Calu3 (cell line): ENCODE measurements around the gene PAPLN. TPM values are rescaled to one million over a fixed set of nuclear protein-coding genes. Genes with fewer than 3 reads are reported as not detected.

Experiments
- BruUV-seq: library from RNA; stranded (reverse); fragments of 400-500 nt; replicated peaks from 2 replicates; lab custom pipeline; 2021; lab: Mats Ljungman, UMichigan
- CTCF ChIA-PET: fragments of 300-600 bp; sonication (Branson Sonifier 250); formaldehyde crosslinking; loops from one replicate; lab custom pipeline; 2022; ENCODE audit warnings: antibody characterized with exemption; lab: Charles Lee
- DNase-seq: peaks from one replicate; pipeline ENCODE4 v3.0.0; 2022
- H3K27ac Mint-ChIP-seq: one replicate; pipeline ENCODE4 v1.8.0; 2022; ENCODE audit warnings: mixed read lengths; ENCODE audit not compliant: unreplicated experiment
- H3K27me3 Mint-ChIP-seq: one replicate; pipeline ENCODE4 v1.8.0; 2022; ENCODE audit warnings: mixed read lengths; ENCODE audit not compliant: unreplicated experiment
- H3K36me3 Mint-ChIP-seq: one replicate; pipeline ENCODE4 v1.8.0; 2022; ENCODE audit warnings: mild to moderate bottlenecking, moderate library complexity, mixed read lengths; ENCODE audit not compliant: insufficient read depth, unreplicated experiment
- H3K4me1 Mint-ChIP-seq: one replicate; pipeline ENCODE4 v1.8.0; 2022; ENCODE audit warnings: mild to moderate bottlenecking, low read depth, mixed read lengths; ENCODE audit not compliant: unreplicated experiment
- H3K4me3 Mint-ChIP-seq: one replicate; pipeline ENCODE4 v1.8.0; 2022; ENCODE audit warnings: mild to moderate bottlenecking, low read depth, moderate library complexity, mixed read lengths; ENCODE audit not compliant: unreplicated experiment
- H3K9me3 Mint-ChIP-seq: one replicate; pipeline ENCODE4 v1.8.0; 2022; ENCODE audit warnings: low read depth, mixed read lengths; ENCODE audit not compliant: unreplicated experiment
- intact Hi-C: fragments of 100-400 bp; cut with micrococcal nuclease; formaldehyde crosslinking; loops from one replicate; pipeline ENCODE4 v1.10.0; 2022; ENCODE audit not compliant: unreplicated experiment
- total RNA-seq: library from RNA; stranded (reverse); gene quantifications from 2 replicates; pipeline ENCODE4 v1.2.3, GENCODE V29; 2022
- TF ChIP-seq, protein P1 (sequence below): fragments of 200-600 bp; IDR thresholded peaks from one replicate; pipeline ENCODE4 v1.8.0; 2022; ENCODE audit warnings: antibody characterized with exemption; ENCODE audit not compliant: unreplicated experiment

The PAPLN gene
- total RNA-seq, 1 experiment from 2014 or later: 0.17 TPM

DNA sequence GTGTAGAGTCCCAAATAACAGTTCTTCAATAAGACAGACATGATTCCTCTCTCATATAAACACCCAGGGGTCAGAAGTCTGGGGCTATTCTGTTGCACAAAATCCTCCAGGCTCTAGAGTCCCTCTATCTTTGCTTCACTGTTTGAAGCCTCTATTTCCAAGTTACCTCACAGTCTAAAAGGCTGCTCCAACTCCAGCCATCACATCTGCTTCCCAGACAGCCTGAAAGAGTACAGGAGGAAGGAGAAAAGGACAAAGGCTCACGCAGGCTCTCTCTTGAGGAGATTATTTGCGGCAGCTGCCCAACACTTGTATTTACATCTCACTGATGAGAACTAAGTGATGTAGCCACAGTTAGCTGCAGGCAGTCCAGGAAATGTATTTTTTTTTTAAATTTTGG is 6.4 kb downstream of the PAPLN start:
- peaks cover 46% of the 10 kb centered on the region for H3K27me3 Mint-ChIP-seq
- CTCF ChIA-PET: interaction anchor here (0.6 kb wide), 1 partner anchor 14 kb away, joined by 4 read pairs; no protein-coding TSS in a partner anchor
- BruUV-seq: no TSS peak

DNA sequence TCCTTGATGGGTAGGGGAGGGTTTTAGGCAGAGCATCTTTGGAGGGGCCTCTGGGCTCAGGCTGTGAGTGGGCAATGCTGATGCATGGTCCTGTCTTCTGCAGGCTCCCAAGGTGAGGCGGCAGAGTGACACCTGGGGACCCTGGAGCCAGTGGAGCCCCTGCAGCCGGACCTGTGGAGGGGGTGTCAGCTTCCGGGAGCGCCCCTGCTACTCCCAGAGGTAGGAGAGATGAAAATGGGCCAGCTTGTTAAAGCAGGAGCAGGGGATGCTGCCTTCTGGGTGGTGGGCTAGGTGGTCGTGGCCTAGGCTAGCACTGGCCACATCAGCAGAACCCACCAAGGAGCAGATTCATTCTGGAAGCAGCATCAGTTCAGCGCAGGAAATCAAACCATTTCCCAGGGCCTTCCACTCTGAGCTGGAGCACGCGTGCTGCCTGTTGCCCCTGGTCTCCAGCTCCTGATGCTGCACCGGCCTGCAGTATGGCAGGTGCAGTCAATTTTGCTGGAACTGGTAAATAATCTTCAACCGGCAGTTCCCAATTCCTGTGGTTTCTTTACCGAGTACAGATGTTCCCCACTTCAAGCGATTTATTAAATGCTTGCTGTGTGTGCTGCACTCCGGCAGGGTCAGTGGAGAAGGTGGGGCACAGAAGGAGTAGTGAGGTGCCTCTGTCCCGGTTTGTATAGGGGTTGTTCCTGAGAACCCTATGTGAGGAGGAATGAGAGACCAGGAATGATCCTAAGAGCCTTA is 7.4 kb downstream of the PAPLN start:
- DNase-seq: no peak
- intact Hi-C loops: no loop called here
- no peaks in the 10 kb centered on the region for H3K36me3 Mint-ChIP-seq
- BruUV-seq: no TSS peak
- H3K27me3 Mint-ChIP-seq: peaks cover 36% of the 10 kb centered on the region
- no peak overlapping the region for H3K4me3 Mint-ChIP-seq
- CTCF ChIA-PET: interaction anchor here (0.6 kb wide), 1 partner anchor 13 kb away, joined by 4 read pairs; no protein-coding TSS in a partner anchor
- no peak overlapping the region for H3K27ac Mint-ChIP-seq
- H3K4me1 Mint-ChIP-seq: peaks cover under 1% of the 10 kb centered on the region
- TF ChIP-seq, protein P1, sequence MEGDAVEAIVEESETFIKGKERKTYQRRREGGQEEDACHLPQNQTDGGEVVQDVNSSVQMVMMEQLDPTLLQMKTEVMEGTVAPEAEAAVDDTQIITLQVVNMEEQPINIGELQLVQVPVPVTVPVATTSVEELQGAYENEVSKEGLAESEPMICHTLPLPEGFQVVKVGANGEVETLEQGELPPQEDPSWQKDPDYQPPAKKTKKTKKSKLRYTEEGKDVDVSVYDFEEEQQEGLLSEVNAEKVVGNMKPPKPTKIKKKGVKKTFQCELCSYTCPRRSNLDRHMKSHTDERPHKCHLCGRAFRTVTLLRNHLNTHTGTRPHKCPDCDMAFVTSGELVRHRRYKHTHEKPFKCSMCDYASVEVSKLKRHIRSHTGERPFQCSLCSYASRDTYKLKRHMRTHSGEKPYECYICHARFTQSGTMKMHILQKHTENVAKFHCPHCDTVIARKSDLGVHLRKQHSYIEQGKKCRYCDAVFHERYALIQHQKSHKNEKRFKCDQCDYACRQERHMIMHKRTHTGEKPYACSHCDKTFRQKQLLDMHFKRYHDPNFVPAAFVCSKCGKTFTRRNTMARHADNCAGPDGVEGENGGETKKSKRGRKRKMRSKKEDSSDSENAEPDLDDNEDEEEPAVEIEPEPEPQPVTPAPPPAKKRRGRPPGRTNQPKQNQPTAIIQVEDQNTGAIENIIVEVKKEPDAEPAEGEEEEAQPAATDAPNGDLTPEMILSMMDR: no peak
- no peaks in the 10 kb centered on the region for H3K9me3 Mint-ChIP-seq

More for the DNA sequence above, 6.4 kb downstream of the PAPLN start:
- intact Hi-C loops: no loop called here
- Mint-ChIP-seq H3K27ac (no peak overlapping the region), H3K9me3 (no peaks in the 10 kb centered on the region), H3K4me3 (no peak overlapping the region), H3K36me3 (no peaks in the 10 kb centered on the region), H3K4me1 (peaks cover 10% of the 10 kb centered on the region)
- no peak for DNase-seq
- TF ChIP-seq, protein P1: no peak

DNA sequence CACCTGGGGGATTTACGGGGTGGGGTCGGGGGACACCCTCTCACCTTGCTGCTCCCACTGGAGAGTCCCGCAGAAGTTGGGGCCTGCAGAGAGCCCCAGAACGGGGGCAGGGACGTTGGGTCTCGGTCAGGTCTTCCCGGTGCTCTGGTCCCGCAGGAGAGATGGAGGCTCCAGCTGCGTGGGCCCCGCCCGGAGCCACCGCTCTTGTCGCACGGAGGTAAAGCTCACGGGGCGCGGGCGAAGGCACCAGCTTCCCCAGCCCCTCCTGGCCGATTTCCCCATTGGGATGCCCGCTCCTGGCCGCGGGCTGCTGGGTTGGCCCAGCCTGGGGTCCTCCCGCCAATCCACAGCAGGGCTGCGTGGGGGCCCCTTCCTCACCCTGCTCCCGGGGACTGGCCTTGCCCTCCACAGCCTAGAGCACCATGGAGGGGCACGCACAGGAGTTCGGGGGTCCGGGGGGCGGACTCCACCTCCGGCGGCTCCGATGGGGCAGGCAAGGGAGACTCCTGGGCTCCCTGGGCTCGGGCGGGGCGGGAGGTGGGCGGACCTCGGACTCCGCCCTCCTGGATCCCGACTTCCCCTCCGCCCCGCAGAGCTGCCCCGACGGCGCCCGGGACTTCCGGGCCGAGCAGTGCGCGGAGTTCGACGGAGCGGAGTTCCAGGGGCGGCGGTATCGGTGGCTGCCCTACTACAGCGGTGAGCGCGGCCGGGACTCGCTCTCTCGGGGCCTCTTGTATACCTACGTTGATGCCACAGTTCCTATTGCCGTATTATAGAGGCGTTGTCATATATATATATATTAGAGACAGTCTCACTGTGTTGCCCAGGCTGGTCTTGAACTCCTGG is 8.4 kb downstream of the PAPLN start:
- Mint-ChIP-seq H3K27me3 (peaks cover 31% of the 10 kb centered on the region), H3K27ac (no peak overlapping the region), H3K4me1 (no peaks in the 10 kb centered on the region), H3K9me3 (no peaks in the 10 kb centered on the region), H3K4me3 (no peak overlapping the region), H3K36me3 (no peaks in the 10 kb centered on the region)
- no peak for DNase-seq
- CTCF ChIA-PET: no interaction called here
- BruUV-seq: no TSS peak
- intact Hi-C loops: no loop called here
- TF ChIP-seq, protein P1: no peak

DNA sequence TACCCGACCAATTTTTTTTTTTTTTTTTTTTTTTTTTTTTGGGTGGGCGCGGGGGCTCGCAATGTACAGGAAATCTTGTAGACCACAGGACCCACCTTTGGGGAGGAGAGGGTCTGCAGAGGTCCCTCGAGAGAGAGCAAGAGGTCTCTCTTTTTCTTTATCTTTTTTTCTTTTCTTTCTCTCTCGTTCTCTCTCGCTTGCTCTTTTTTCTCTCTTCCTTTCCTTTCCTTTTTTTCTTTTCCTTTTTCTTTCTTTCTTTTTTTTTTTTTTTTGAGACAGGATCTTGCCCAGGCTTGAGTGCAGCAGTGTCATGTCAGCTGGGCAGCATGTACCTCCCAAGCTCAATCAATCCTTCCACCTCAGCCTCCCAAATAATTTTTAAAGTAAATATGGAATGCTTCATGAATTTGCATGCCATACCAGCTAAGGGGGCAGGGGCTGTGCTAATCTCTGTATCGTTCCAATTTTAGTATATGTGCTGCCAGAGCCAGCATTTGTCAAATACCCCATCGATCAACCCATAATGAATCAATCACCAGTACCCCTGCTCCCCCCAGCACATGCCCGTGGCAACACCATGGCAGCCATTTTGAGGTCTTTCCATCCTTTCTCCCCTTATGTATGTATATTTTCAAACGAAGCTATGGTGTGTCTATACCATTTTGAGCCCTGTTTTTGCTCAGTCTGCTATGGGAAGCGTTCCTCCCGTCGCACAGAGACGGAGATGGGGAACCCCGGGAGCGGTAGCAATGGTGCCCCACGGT is 9.3 kb downstream of the PAPLN start:
- no peaks in the 10 kb centered on the region for H3K4me1 Mint-ChIP-seq
- CTCF ChIA-PET: interaction anchor here (0.7 to 0.8 kb wide), 2 partner anchors 11 to 217 kb away, joined by 4 to 5 read pairs; no protein-coding TSS in a partner anchor
- TF ChIP-seq, protein P1: no peak
- DNase-seq: no peak
- H3K36me3 Mint-ChIP-seq: no peaks in the 10 kb centered on the region
- no TSS peak for BruUV-seq
- H3K27ac Mint-ChIP-seq: no peak overlapping the region
- peaks cover 24% of the 10 kb centered on the region for H3K27me3 Mint-ChIP-seq
- intact Hi-C loops: no loop called here
- no peak overlapping the region for H3K4me3 Mint-ChIP-seq
- H3K9me3 Mint-ChIP-seq: no peaks in the 10 kb centered on the region
